ENCODE measurements around the gene ZNF710. TPM values are rescaled to one million over a fixed set of nuclear protein-coding genes. Genes with fewer than 3 reads are reported as not detected.

Gene ZNF710
- total RNA-seq, 4 donors from 2014 or later: 7.3 to 13.2 (median 11.4) TPM

- TF ChIP-seq POLR2AphosphoS5 (IDR thresholded peaks at IDR 0.05): no peak
- TF ChIP-seq POLR2A (IDR thresholded peaks at IDR 0.05): no peak
- TF ChIP-seq CTCF (IDR thresholded peaks at IDR 0.05): no peak
- H3K4me3 ChIP-seq: no peak overlapping the region
- no peak for ATAC-seq
- 90% methylated on average over 2 of the region's 8 CpGs; no CpG with 5 or more reads in 1 of the 2 donors for WGBS, 2 donors (ENCODE audit: low coverage in 1 of 2)
- H3K27me3 ChIP-seq: no peaks in the 10 kb centered on the region
- H3K27ac ChIP-seq: no peak overlapping the region
- H3K9me3 ChIP-seq: no peaks in the 10 kb centered on the region
- peaks cover 0 to 14% (median 7%) of the 10 kb centered on the region in 3 donors for H3K4me1 ChIP-seq
- H3K36me3 ChIP-seq: no peaks in the 10 kb centered on the region
Observed at GRCh38 chr15:90130291-90130690, 129.2 kb downstream of the ZNF710 start.

Small RNA genes lying within 50 kb of the gene (small RNA-seq; reads per million reads assigned to genes)
- gene MIR3174: 0 to 1.3 (median 0.15) reads per million in 4 donors
- 0 reads per million in 4 donors for gene RF00066

Other genes with a start within 250 kb of the ZNF710 start
- gene MESP2, start 225.0 kb upstream of the ZNF710 start, total RNA-seq: not detected
- 10 to 100 TPM in 3 of 4 donors, 1 to 10 TPM in 1; 2.3 to 24.4 (median 15.9) TPM for gene ANPEP, start 186.5 kb upstream of the ZNF710 start, total RNA-seq
- gene AP3S2, start 107.3 kb upstream of the ZNF710 start, total RNA-seq: 10 to 100 TPM; 38.9 to 60.2 (median 46.2) TPM
- gene ARPIN, start 88.4 kb upstream of the ZNF710 start, total RNA-seq: 10 to 100 TPM; 20.9 to 25.4 (median 24.3) TPM
- gene IDH2, start 101.1 kb downstream of the ZNF710 start, total RNA-seq: 100 to 1,000 TPM in 3 of 4 donors, 10 to 100 TPM in 1; 45.2 to 289 (median 132) TPM
- gene SEMA4B, start 200.0 kb downstream of the ZNF710 start, total RNA-seq: 10 to 100 TPM; 18.7 to 44.9 (median 41.9) TPM
- 10 to 100 TPM; 22.8 to 35.6 (median 25.5) TPM for gene CIB1, start 232.6 kb downstream of the ZNF710 start, total RNA-seq
- 1 to 10 TPM; 2.0 to 8.9 (median 7.5) TPM for gene GDPGP1, start 232.9 kb downstream of the ZNF710 start, total RNA-seq
- under 1 TPM in 1 of 4 donors, not detected in 3; 0.54 TPM for gene TTLL13, start 248.2 kb downstream of the ZNF710 start, total RNA-seq